Measurements from ENCODE around the gene UBA1. TPM values are rescaled to one million over a fixed set of nuclear protein-coding genes. Genes with fewer than 3 reads are reported as not detected.

The UBA1 gene
- total RNA-seq, 2 donors from 2014 or later = 185 to 286 TPM

GRCh38 chrX:47212381-47213293 is 19.0 kb downstream of the UBA1 start:
- H3K27ac ChIP-seq = no peak overlapping the region
- DNase-seq (ENCODE audit: low spot score) = no peak
- 87% methylated on average over 10 of the region's 12 CpGs for WGBS
- no peaks in the 10 kb centered on the region for H3K27me3 ChIP-seq (replicated peaks; ENCODE audit: insufficient read depth)
- TF ChIP-seq CTCF (IDR thresholded peaks at IDR 0.05) (no peak), POLR2AphosphoS5 (IDR thresholded peaks at IDR 0.05) (no peak), POLR2A (IDR thresholded peaks at IDR 0.05) (no peak)
- no peak overlapping the region for H3K4me3 ChIP-seq
- H3K4me1 ChIP-seq (replicated peaks) = no peaks in the 10 kb centered on the region
- H3K9me3 ChIP-seq = no peaks in the 10 kb centered on the region
- intact Hi-C loops (cut with DNase I) = no loop called here
- no peaks in the 10 kb centered on the region for H3K36me3 ChIP-seq

GRCh38 chrX:47214435-47215077 is 20.9 kb downstream of the UBA1 start:
- no peak overlapping the region for H3K27ac ChIP-seq
- H3K9me3 ChIP-seq = no peaks in the 10 kb centered on the region
- no peaks in the 10 kb centered on the region for H3K36me3 ChIP-seq
- intact Hi-C loops (cut with DNase I) = loop anchor here (5.0 kb wide), 1 partner anchor 148 kb away; no protein-coding TSS in a partner anchor
- no peak overlapping the region for H3K4me3 ChIP-seq
- 78% methylated on average over 20 of the region's 20 CpGs for WGBS
- no peaks in the 10 kb centered on the region for H3K27me3 ChIP-seq (replicated peaks; ENCODE audit: insufficient read depth)
- no peak for DNase-seq (ENCODE audit: low spot score)
- H3K4me1 ChIP-seq (replicated peaks) = no peaks in the 10 kb centered on the region
- no peak for TF ChIP-seq CTCF (IDR thresholded peaks at IDR 0.05)
- TF ChIP-seq POLR2A (IDR thresholded peaks at IDR 0.05) = no peak
- no peak for TF ChIP-seq POLR2AphosphoS5 (IDR thresholded peaks at IDR 0.05)

GRCh38 chrX:47215291-47215900 is 21.8 kb downstream of the UBA1 start:
- WGBS = 60% methylated on average over 9 of the region's 12 CpGs
- DNase-seq (ENCODE audit: low spot score) = no peak
- H3K27ac ChIP-seq = peak overlapping the region in 1 of 2 donors; percentile 97
- H3K4me3 ChIP-seq = no peak overlapping the region
- no peaks in the 10 kb centered on the region for H3K27me3 ChIP-seq (replicated peaks; ENCODE audit: insufficient read depth)
- no peaks in the 10 kb centered on the region for H3K9me3 ChIP-seq
- intact Hi-C loops (cut with DNase I) = loop anchor here (5.0 kb wide), 1 partner anchor 147 kb away; no protein-coding TSS in a partner anchor
- H3K4me1 ChIP-seq (replicated peaks) = no peaks in the 10 kb centered on the region
- TF ChIP-seq CTCF (IDR thresholded peaks at IDR 0.05) = no peak
- TF ChIP-seq POLR2A (IDR thresholded peaks at IDR 0.05) = no peak
- TF ChIP-seq POLR2AphosphoS5 (IDR thresholded peaks at IDR 0.05) = no peak
- no peaks in the 10 kb centered on the region for H3K36me3 ChIP-seq

DNA sequence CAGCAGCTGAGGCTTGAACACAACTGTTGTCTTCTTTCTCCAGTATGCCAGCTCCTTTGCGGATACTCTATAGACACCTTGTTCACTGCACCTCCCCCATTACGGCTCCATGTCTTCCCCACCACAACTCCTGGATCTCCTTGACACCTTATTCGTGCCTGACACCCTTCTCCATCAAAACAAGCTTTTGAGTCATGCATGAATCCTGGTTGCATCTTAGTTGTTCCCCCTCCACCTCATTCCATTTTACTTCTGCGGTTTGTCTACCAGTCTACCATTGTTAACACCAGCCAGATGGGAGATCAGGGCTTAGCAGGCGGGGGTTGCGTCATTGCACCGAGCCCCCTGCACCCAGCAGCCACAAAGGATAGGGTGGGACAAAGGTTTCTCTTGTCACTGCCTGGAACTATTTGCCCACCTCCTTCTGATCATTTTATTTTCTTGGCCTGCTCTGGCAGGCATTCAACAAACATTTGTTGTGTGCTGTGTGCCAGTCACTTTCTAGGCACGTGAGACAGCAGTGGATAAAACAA is 22.8 kb downstream of the UBA1 start:
- WGBS = 64% methylated on average over 8 of the region's 8 CpGs
- DNase-seq (ENCODE audit: low spot score) = no peak
- peak overlapping the region; percentile 84 to 97 for H3K27ac ChIP-seq
- no peaks in the 10 kb centered on the region for H3K9me3 ChIP-seq
- TF ChIP-seq POLR2A (IDR thresholded peaks at IDR 0.05) = no peak
- TF ChIP-seq CTCF (IDR thresholded peaks at IDR 0.05) = no peak
- no peak for TF ChIP-seq POLR2AphosphoS5 (IDR thresholded peaks at IDR 0.05)
- H3K4me3 ChIP-seq = no peak overlapping the region
- no peaks in the 10 kb centered on the region for H3K27me3 ChIP-seq (replicated peaks; ENCODE audit: insufficient read depth)
- intact Hi-C loops (cut with DNase I) = loop anchor here (5.0 kb wide), 1 partner anchor 146 kb away; no protein-coding TSS in a partner anchor
- no peaks in the 10 kb centered on the region for H3K4me1 ChIP-seq (replicated peaks)
- no peaks in the 10 kb centered on the region for H3K36me3 ChIP-seq

Measured in prostate gland (tissue), 2 donors.